Measurements from ENCODE around the gene NUF2. TPM values are rescaled to one million over a fixed set of nuclear protein-coding genes. Genes with fewer than 3 reads are reported as not detected.

NUF2 gene
- total RNA-seq, 1 donor from 2014 or later = 1.0 TPM

GRCh38 chr1:163397451-163398200 is 75.9 kb downstream of the NUF2 start:
- no peaks in the 10 kb centered on the region for H3K4me1 ChIP-seq (ENCODE audit: control insufficient read depth in 3 of 3, insufficient read depth in 3 of 3, low read length in 3 of 3)
- no peak overlapping the region for H3K27ac ChIP-seq (ENCODE audit: low read depth, low read length)
- no peaks in the 10 kb centered on the region for H3K9me3 ChIP-seq (ENCODE audit: control insufficient read depth in 3 of 3, low read length in 3 of 3)
- no peak overlapping the region for H3K9ac ChIP-seq (ENCODE audit: low read depth in 1 of 3, low read length in 3 of 3)
- no peaks in the 10 kb centered on the region for H3K27me3 ChIP-seq (ENCODE audit: control insufficient read depth in 3 of 3, insufficient read depth in 3 of 3, low read length in 3 of 3)
- no peak overlapping the region for H3K4me3 ChIP-seq (ENCODE audit: low read length in 3 of 3)
- no peaks in the 10 kb centered on the region for H3K36me3 ChIP-seq (ENCODE audit: control insufficient read depth in 3 of 3, insufficient read depth in 3 of 3, low read length in 3 of 3)

GRCh38 chr1:163399001-163399400 is 77.2 kb downstream of the NUF2 start:
- Histone ChIP-seq H3K4me3 (ENCODE audit: low read length in 3 of 3) (no peak overlapping the region), H3K27ac (ENCODE audit: low read depth, low read length) (no peak overlapping the region), H3K4me1 (ENCODE audit: control insufficient read depth in 3 of 3, insufficient read depth in 3 of 3, low read length in 3 of 3) (no peaks in the 10 kb centered on the region), H3K9me3 (ENCODE audit: control insufficient read depth in 3 of 3, low read length in 3 of 3) (no peaks in the 10 kb centered on the region), H3K27me3 (ENCODE audit: control insufficient read depth in 3 of 3, insufficient read depth in 3 of 3, low read length in 3 of 3) (no peaks in the 10 kb centered on the region), H3K9ac (ENCODE audit: low read depth in 1 of 3, low read length in 3 of 3) (no peak overlapping the region), H3K36me3 (ENCODE audit: control insufficient read depth in 3 of 3, insufficient read depth in 3 of 3, low read length in 3 of 3) (no peaks in the 10 kb centered on the region)

GRCh38 chr1:163399976-163400601 is 78.3 kb downstream of the NUF2 start:
- no peak overlapping the region for H3K27ac ChIP-seq (ENCODE audit: low read depth, low read length)
- no peaks in the 10 kb centered on the region for H3K36me3 ChIP-seq (ENCODE audit: control insufficient read depth in 3 of 3, insufficient read depth in 3 of 3, low read length in 3 of 3)
- H3K27me3 ChIP-seq (ENCODE audit: control insufficient read depth in 3 of 3, insufficient read depth in 3 of 3, low read length in 3 of 3) = no peaks in the 10 kb centered on the region
- no peak overlapping the region for H3K9ac ChIP-seq (ENCODE audit: low read depth in 1 of 3, low read length in 3 of 3)
- H3K4me3 ChIP-seq (ENCODE audit: low read length in 3 of 3) = no peak overlapping the region
- H3K4me1 ChIP-seq (ENCODE audit: control insufficient read depth in 3 of 3, insufficient read depth in 3 of 3, low read length in 3 of 3) = no peaks in the 10 kb centered on the region
- no peaks in the 10 kb centered on the region for H3K9me3 ChIP-seq (ENCODE audit: control insufficient read depth in 3 of 3, low read length in 3 of 3)

- no peaks in the 10 kb centered on the region for H3K27me3 ChIP-seq (ENCODE audit: control insufficient read depth in 3 of 3, insufficient read depth in 3 of 3, low read length in 3 of 3)
- H3K36me3 ChIP-seq (ENCODE audit: control insufficient read depth in 3 of 3, insufficient read depth in 3 of 3, low read length in 3 of 3) = no peaks in the 10 kb centered on the region
- no peak overlapping the region for H3K4me3 ChIP-seq (ENCODE audit: low read length in 3 of 3)
- no peak overlapping the region for H3K9ac ChIP-seq (ENCODE audit: low read depth in 1 of 3, low read length in 3 of 3)
- no peaks in the 10 kb centered on the region for H3K4me1 ChIP-seq (ENCODE audit: control insufficient read depth in 3 of 3, insufficient read depth in 3 of 3, low read length in 3 of 3)
- no peak overlapping the region for H3K27ac ChIP-seq (ENCODE audit: low read depth, low read length)
- H3K9me3 ChIP-seq (ENCODE audit: control insufficient read depth in 3 of 3, low read length in 3 of 3) = no peaks in the 10 kb centered on the region
These were observed 79.5 kb downstream of the NUF2 start for GRCh38 chr1:163401211-163401610.

Other genes with a start within 250 kb of the NUF2 start
- 7.8 TPM for gene RGS5, start 119.0 kb upstream of the NUF2 start, total RNA-seq

All from skeletal muscle tissue (tissue), 4 donors.